ENCODE measurements around the gene CORIN. TPM values are rescaled to one million over a fixed set of nuclear protein-coding genes. Genes with fewer than 3 reads are reported as not detected.

The CORIN gene
- polyA plus RNA-seq, 3 donors: 0.01 TPM; not detected in 2

GRCh38 chr4:47598896-47599295 is 239.0 kb downstream of the CORIN start:
- Mint-ChIP-seq H3K4me1 (no peaks in the 10 kb centered on the region), H3K27me3 (ENCODE audit: low read depth in 3 of 3) (no peaks in the 10 kb centered on the region), H3K36me3 (peaks cover 27 to 44% of the 10 kb centered on the region in 2 donors), H3K4me3 (no peak overlapping the region), H3K27ac (no peak overlapping the region), H3K9me3 (peaks cover 4 to 17% (median 9%) of the 10 kb centered on the region in 7 donors)
- Histone ChIP-seq H3K27ac (ENCODE audit: low read depth in 1 of 2, low read length in 2 of 2) (no peak overlapping the region), H3K79me2 (ENCODE audit: insufficient read depth, low read length) (no peaks in the 10 kb centered on the region), H3K4me1 (ENCODE audit: control insufficient read depth in 1 of 2, insufficient read depth in 2 of 2, low read length in 2 of 2) (no peaks in the 10 kb centered on the region), H3K4me3 (replicated peaks in 1 of 3; ENCODE audit: low read depth in 2 of 3, low read length in 3 of 3) (no peak overlapping the region), H3K27me3 (ENCODE audit: control insufficient read depth in 2 of 2, insufficient read depth in 2 of 2, low read length in 2 of 2) (no peaks in the 10 kb centered on the region), H3K9me3 (replicated peaks in 1 of 2; ENCODE audit: control insufficient read depth in 1 of 2, insufficient read depth in 1 of 2, low read length in 2 of 2) (peaks cover 6 to 10% of the 10 kb centered on the region in 2 donors), H2AFZ (ENCODE audit: insufficient read depth, low read depth, low read length, poor library complexity, severe bottlenecking) (no peak overlapping the region), H3K4me2 (replicated peaks; ENCODE audit: extremely low read depth, low read length, poor library complexity, severe bottlenecking) (no peak overlapping the region), H4K20me1 (ENCODE audit: insufficient read depth, low read length) (no peaks in the 10 kb centered on the region), H3K36me3 (replicated peaks in 1 of 2; ENCODE audit: control insufficient read depth in 1 of 2, insufficient read depth in 2 of 2, low read length in 2 of 2) (peaks cover 0 to 43% of the 10 kb centered on the region in 2 donors), H3K9ac (ENCODE audit: insufficient read depth, low read length, poor library complexity, severe bottlenecking) (no peak overlapping the region)
- intact Hi-C loops (cut with micrococcal nuclease): no loop called here
- DNase-seq: no peak
- whole genome bisulfite sequencing (ENCODE audit: insufficient coverage): no CpG with 5 or more reads among the region's 3 CpGs
- TF ChIP-seq CTCF (IDR thresholded peaks at IDR 0.05): no peak

DNA sequence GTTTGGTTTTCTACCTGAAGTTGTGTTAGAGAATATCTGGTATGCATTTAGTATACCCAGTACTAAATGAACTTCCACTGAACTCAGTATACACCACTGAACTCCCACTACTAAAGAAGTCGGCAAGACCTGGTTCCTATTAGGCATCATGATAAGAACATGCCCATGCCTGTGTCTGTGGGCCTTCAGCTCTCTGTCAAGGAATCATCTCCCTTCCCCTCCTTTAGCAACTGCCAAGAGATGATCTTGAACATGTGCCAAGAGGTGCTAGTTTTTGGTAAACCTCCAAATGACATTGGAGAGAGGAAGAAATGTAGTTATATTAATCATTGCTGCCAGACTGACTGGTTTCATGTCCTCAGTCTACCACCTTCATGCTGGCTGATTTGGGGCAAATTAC is 239.5 kb downstream of the CORIN start:
- Mint-ChIP-seq H3K27me3 (ENCODE audit: low read depth in 3 of 3) (no peaks in the 10 kb centered on the region), H3K4me1 (no peaks in the 10 kb centered on the region), H3K4me3 (no peak overlapping the region), H3K9me3 (peaks cover 3 to 15% (median 8%) of the 10 kb centered on the region in 7 donors), H3K27ac (no peak overlapping the region), H3K36me3 (peaks cover 26 to 46% of the 10 kb centered on the region in 2 donors)
- Histone ChIP-seq H3K27ac (ENCODE audit: low read depth in 1 of 2, low read length in 2 of 2) (no peak overlapping the region), H3K4me1 (ENCODE audit: control insufficient read depth in 1 of 2, insufficient read depth in 2 of 2, low read length in 2 of 2) (no peaks in the 10 kb centered on the region), H3K4me2 (replicated peaks; ENCODE audit: extremely low read depth, low read length, poor library complexity, severe bottlenecking) (no peak overlapping the region), H3K36me3 (replicated peaks in 1 of 2; ENCODE audit: control insufficient read depth in 1 of 2, insufficient read depth in 2 of 2, low read length in 2 of 2) (peaks cover 0 to 43% of the 10 kb centered on the region in 2 donors), H3K27me3 (ENCODE audit: control insufficient read depth in 2 of 2, insufficient read depth in 2 of 2, low read length in 2 of 2) (no peaks in the 10 kb centered on the region), H3K79me2 (ENCODE audit: insufficient read depth, low read length) (no peaks in the 10 kb centered on the region), H3K9me3 (replicated peaks in 1 of 2; ENCODE audit: control insufficient read depth in 1 of 2, insufficient read depth in 1 of 2, low read length in 2 of 2) (peaks cover 6 to 8% of the 10 kb centered on the region in 2 donors), H2AFZ (ENCODE audit: insufficient read depth, low read depth, low read length, poor library complexity, severe bottlenecking) (no peak overlapping the region), H4K20me1 (ENCODE audit: insufficient read depth, low read length) (no peaks in the 10 kb centered on the region), H3K4me3 (replicated peaks in 1 of 3; ENCODE audit: low read depth in 2 of 3, low read length in 3 of 3) (no peak overlapping the region), H3K9ac (ENCODE audit: insufficient read depth, low read length, poor library complexity, severe bottlenecking) (no peak overlapping the region)
- no peak for DNase-seq
- intact Hi-C loops (cut with micrococcal nuclease): no loop called here
- no peak for TF ChIP-seq CTCF (IDR thresholded peaks at IDR 0.05)
- no CpG with 5 or more reads among the region's 1 CpG for WGBS (ENCODE audit: insufficient coverage)
